Measurements from ENCODE around the gene KLHL6. TPM values are rescaled to one million over a fixed set of nuclear protein-coding genes. Genes with fewer than 3 reads are reported as not detected.
A peak's percentile ranks its signal among the peaks of the same experiment; 100 is the strongest.

KLHL6 gene
- total and polyA plus RNA-seq, 10 of the 15 experiments (the other 5 are each of a cell fraction or from before 2014, with no cell fraction given) = 4.0 to 91.8 (median 24.4) TPM

DNA sequence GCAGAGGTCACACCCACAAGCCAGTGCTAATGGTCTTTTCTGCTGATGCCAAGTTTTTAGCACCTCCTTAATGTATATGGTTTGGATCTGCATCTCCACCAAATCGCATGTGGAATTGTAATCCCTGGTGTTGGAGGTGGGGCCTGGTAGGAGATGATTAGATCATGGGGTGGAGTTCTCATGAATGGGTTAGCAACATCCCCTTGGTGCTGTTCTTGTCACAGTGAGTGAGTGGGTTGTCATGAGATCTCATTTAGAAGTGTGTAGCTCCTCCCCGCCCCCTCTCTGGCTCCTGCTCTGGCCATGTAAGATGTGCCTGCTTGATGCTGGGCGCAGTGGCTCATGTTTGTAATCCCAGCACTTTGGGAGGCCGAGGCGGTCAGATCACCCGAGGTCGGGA is 37.3 kb upstream of the KLHL6 start:
- no peak overlapping the region for H3K27ac ChIP-seq (ENCODE audit: control insufficient read depth, insufficient read depth)
- POLR2A ChIA-PET = interaction anchor here (0.6 to 6.4 kb wide), 10 partner anchors 13 to 164 kb away, joined by 3 to 65 read pairs (median 17); partner anchors contain the start of genes KLHL24 and MCF2L2
- SMC1A ChIA-PET (ENCODE audit: uncharacterized antibody, unreplicated experiment) = interaction anchor here (0.7 to 11.4 kb wide), 27 partner anchors 13 to 174 kb away, joined by 3 to 225 read pairs (median 8); partner anchors contain the start of gene KLHL24
- peaks cover 22% of the 10 kb centered on the region for H3K4me1 ChIP-seq (ENCODE audit: control insufficient read depth, insufficient read depth, low read length)
- no peak overlapping the region for H2AFZ ChIP-seq (ENCODE audit: control insufficient read depth, low read depth, low read length)
- in situ Hi-C loops (cut with MboI) (no loop called here), intact Hi-C loops (cut with micrococcal nuclease; ENCODE audit: unreplicated experiment) (loop anchor here (1.0 to 5.0 kb wide), 6 partner anchors 38 to 124 kb away; partner anchors contain the start of genes KLHL24, KLHL6 and YEATS2)
- H3K9me3 ChIP-seq (replicated peaks; ENCODE audit: control insufficient read depth, insufficient read depth, low read length) = no peaks in the 10 kb centered on the region; the same call in 2 of the 3 replicates
- H3K79me2 ChIP-seq (ENCODE audit: control insufficient read depth, insufficient read depth, low read length) = no peaks in the 10 kb centered on the region
- no peak for FAIRE-seq
- no peak overlapping the region for H3K9ac ChIP-seq (ENCODE audit: control insufficient read depth, insufficient read depth, low read length)
- no peaks in the 10 kb centered on the region for H4K20me1 ChIP-seq (ENCODE audit: control insufficient read depth, insufficient read depth)
- TF ChIP-seq, protein P1, sequence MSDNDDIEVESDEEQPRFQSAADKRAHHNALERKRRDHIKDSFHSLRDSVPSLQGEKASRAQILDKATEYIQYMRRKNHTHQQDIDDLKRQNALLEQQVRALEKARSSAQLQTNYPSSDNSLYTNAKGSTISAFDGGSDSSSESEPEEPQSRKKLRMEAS (IDR thresholded peaks at IDR 0.05; ENCODE audit: low read depth, low read length) = no peak
- TF ChIP-seq HDAC6 (IDR thresholded peaks at IDR 0.05; ENCODE audit: unreplicated experiment) = no peak
- TF ChIP-seq, protein P2, sequence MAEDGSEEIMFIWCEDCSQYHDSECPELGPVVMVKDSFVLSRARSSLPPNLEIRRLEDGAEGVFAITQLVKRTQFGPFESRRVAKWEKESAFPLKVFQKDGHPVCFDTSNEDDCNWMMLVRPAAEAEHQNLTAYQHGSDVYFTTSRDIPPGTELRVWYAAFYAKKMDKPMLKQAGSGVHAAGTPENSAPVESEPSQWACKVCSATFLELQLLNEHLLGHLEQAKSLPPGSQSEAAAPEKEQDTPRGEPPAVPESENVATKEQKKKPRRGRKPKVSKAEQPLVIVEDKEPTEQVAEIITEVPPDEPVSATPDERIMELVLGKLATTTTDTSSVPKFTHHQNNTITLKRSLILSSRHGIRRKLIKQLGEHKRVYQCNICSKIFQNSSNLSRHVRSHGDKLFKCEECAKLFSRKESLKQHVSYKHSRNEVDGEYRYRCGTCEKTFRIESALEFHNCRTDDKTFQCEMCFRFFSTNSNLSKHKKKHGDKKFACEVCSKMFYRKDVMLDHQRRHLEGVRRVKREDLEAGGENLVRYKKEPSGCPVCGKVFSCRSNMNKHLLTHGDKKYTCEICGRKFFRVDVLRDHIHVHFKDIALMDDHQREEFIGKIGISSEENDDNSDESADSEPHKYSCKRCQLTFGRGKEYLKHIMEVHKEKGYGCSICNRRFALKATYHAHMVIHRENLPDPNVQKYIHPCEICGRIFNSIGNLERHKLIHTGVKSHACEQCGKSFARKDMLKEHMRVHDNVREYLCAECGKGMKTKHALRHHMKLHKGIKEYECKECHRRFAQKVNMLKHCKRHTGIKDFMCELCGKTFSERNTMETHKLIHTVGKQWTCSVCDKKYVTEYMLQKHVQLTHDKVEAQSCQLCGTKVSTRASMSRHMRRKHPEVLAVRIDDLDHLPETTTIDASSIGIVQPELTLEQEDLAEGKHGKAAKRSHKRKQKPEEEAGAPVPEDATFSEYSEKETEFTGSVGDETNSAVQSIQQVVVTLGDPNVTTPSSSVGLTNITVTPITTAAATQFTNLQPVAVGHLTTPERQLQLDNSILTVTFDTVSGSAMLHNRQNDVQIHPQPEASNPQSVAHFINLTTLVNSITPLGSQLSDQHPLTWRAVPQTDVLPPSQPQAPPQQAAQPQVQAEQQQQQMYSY (CRISPR knock-in tag; IDR thresholded peaks at IDR 0.05) = no peak
- no peak for TF ChIP-seq SPI1 (IDR thresholded peaks at IDR 0.05; ENCODE audit: borderline replicate concordance, insufficient read depth, low read depth, low read length)
- TF ChIP-seq TCF7 (IDR thresholded peaks at IDR 0.05; ENCODE audit: borderline replicate concordance) = no peak
- no peak for TF ChIP-seq ZBED1 (IDR thresholded peaks at IDR 0.05; ENCODE audit: borderline replicate concordance)
- no peak for TF ChIP-seq ZNF622 (IDR thresholded peaks at IDR 0.05)
- TF ChIP-seq, protein P3, sequence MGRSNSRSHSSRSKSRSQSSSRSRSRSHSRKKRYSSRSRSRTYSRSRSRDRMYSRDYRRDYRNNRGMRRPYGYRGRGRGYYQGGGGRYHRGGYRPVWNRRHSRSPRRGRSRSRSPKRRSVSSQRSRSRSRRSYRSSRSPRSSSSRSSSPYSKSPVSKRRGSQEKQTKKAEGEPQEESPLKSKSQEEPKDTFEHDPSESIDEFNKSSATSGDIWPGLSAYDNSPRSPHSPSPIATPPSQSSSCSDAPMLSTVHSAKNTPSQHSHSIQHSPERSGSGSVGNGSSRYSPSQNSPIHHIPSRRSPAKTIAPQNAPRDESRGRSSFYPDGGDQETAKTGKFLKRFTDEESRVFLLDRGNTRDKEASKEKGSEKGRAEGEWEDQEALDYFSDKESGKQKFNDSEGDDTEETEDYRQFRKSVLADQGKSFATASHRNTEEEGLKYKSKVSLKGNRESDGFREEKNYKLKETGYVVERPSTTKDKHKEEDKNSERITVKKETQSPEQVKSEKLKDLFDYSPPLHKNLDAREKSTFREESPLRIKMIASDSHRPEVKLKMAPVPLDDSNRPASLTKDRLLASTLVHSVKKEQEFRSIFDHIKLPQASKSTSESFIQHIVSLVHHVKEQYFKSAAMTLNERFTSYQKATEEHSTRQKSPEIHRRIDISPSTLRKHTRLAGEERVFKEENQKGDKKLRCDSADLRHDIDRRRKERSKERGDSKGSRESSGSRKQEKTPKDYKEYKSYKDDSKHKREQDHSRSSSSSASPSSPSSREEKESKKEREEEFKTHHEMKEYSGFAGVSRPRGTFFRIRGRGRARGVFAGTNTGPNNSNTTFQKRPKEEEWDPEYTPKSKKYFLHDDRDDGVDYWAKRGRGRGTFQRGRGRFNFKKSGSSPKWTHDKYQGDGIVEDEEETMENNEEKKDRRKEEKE (IDR thresholded peaks at IDR 0.05) = no peak
- CTCF ChIA-PET = interaction anchor here (0.9 to 6.3 kb wide), 24 partner anchors 12 to 123 kb away, joined by 3 to 115 read pairs (median 7); partner anchors contain the start of genes KLHL24, KLHL6 and YEATS2
- H3K4me2 ChIP-seq (ENCODE audit: control insufficient read depth, insufficient read depth) = no peak overlapping the region
- peak; percentile 21 for ATAC-seq
- RAD21 ChIA-PET (ENCODE audit: unreplicated experiment) = interaction anchor here (0.9 to 6.8 kb wide), 18 partner anchors 14 to 174 kb away, joined by 3 to 139 read pairs (median 10); partner anchors contain the start of genes KLHL24 and YEATS2
- H3K4me3 ChIP-seq = no peak overlapping the region
- H3K36me3 ChIP-seq (ENCODE audit: control insufficient read depth in 2 of 2, insufficient read depth in 2 of 2, low read length in 1 of 2) = no peaks in the 10 kb centered on the region
- no TSS peak for BruUV-seq (replicated peaks)
- WGBS (ENCODE audit: insufficient coverage, insufficient replicate concordance, low lambda C conversion rate, missing lambda C conversion rate) = 40% methylated on average over 7 of the region's 7 CpGs
- H3K27me3 ChIP-seq (replicated peaks in 1 of 2; ENCODE audit: control insufficient read depth in 2 of 2, insufficient read depth in 2 of 2, low read length in 1 of 2) = peaks cover 0 to 16% of the 10 kb centered on the region in 2 experiments; a peak in 1 of 4 replicates
- no peak for DNase-seq (ENCODE audit: low read depth, low spot score)
